Stimulated activated CD4-positive, alpha-beta T cell treated with anti-CD3 and anti-CD28 coated beads, Interleukin-1b, Interleukin-23, amount 100 ng/mL, for 48 hours (primary cell): ENCODE measurements around the gene LYG1.

Experiments
- DNase-seq: peaks from one replicate; pipeline ENCODE4 v3.0.0-alpha.2; 2020

The LYG1 gene

GRCh38 chr2:99261242-99261641, 39.8 kb downstream of the LYG1 start:
- DNase-seq = no peak

- no peak for DNase-seq
These were observed 40.8 kb downstream of the LYG1 start for GRCh38 chr2:99260184-99260583.

DNA sequence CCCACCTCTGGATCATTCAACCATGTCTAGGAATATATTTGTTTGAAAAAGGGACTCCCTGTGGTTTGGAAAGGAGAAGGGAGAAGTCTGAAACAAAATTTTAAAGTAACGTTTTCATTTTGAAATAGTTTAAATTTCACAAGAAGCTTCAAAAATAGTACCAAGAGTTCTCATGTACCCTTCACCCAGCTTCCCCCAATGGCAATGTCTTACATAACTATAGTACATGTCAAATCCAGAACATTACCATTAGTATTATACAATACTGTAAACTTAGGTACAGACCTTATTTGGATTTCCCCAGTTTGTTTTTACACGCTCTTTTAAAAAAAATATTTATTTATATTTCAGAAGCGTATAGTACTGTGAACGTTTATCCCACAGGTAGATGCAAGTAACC, 41.5 kb downstream of the LYG1 start:
- DNase-seq = no peak

DNA sequence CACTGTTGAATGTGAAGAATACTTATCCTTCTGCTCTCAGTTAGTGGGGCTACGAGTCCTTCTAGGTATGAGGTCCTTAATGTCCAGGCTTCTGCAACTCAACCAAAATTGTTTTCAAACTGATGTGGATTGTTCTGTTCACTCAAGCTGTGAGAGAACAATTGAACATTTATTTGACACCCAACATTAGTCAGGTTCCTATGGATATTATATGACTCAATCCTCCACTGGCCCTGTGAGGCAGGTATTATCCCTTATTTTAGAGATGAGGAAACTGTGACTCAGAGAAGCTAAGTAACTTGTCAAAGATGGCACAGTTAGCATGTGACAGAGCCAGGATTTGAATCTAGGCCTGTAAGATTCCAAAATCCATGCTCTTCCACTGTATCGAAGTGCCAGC, 44.3 kb downstream of the LYG1 start:
- DNase-seq = no peak

DNA sequence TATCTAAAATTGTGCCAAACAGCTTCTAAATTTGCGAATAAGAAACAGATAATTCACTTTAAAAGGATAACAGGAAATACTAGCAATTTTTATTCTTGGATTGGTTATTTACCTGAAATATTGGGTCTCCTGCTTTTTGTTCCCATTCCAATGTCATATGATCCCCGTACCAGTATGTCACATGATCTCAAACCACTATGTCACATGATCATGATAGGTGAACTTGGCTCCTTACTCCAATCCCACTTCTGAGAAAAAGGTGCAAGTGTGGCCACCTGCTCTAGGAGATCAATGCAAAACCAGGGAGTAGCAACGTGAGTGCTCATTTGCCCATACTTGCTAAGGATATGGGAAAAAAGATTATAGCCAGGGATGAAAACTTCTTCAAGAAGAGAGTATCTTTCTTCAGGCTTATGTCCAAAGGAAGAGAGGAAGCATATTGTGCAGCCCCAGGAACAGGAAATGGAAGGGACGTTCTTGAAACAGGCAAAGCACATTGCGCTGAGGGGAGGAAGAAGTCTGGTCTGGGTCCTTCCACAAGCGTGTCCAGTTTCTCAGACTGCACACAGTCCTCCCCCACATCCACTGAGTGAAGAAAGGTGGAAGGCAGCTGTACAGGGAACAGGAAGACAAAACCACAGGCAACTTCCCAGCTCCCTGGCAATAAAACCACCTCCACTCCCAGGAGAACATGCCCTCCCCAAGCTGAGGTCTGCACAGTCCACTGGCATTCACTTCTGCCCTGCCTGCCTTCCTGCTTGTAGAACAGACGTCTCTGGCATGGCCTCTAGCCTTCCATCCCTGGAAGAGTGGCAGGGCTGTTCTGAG, 45.3 kb downstream of the LYG1 start, which contains the start of gene LYG2:
LYG2 (minus strand) TSS at position 176 of the 828 bp plus-strand sequence. CDS start 1,406 bp downstream, outside the sequence.
- no peak for DNase-seq

DNA sequence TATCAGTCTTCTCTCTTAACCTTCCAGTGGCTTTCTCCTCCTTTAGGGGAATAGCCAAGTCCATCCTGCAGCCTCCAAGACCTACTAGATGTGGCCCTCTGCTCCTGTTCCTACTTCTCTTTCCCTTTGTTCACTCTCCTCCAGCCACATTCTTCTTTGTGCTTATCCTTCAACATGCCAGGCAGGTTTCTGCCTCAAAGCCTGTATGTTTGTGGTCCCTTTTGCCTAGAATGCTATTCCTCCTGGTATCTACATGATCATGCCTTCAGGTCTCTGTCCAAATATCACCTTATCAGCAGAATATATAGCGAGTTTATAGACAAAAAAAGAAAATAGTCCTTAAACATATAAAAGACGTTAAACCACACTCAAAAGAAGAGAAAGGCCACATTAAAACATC, 51.0 kb downstream of the LYG1 start:
- DNase-seq = no peak

GRCh38 chr2:99242151-99242550, 58.8 kb downstream of the LYG1 start:
- no peak for DNase-seq

GRCh38 chr2:99240431-99240830, 60.6 kb downstream of the LYG1 start:
- DNase-seq = no peak

DNA sequence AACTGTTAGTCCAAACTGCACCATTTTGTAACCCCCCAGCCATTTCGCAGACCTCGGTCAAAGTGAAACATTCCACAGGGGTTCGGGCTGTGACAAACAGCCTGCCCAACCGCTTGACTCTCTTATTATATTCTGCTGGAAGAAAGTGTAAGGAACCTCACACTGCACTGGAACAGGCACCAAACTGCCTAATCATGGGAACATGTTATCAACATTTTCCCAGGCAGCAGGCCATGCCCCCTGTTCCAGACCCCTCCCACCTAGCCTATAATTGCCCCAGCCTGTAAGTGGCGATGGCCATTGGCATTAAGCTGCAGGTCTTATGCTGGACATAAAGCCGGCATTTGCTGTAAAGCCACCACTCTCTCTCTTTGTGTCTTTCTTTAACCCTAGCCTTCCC, 62.4 kb downstream of the LYG1 start:
- DNase-seq = no peak
